Vagina (tissue), 2 donors: ENCODE data around the gene BUB1.

ENCODE experiments used
- CTCF ChIP-seq, 3 experiments: fragments of 450-650 bp in 2 of 3; fragments of 200-600 bp in 1 of 3; sonication (generic) in 1 of 3; IDR thresholded peaks; one replicate each; pipeline ENCODE4 v1.5.1; 2017 to 2019; ENCODE audit warnings: antibody characterized with exemption in 3 of 3, mild to moderate bottlenecking in 2 of 3, moderate library complexity in 2 of 3
- POLR2A ChIP-seq, 2 donors: fragments of 450-650 bp; IDR thresholded peaks; one replicate each; pipeline ENCODE4 v1.6.1; 2017; ENCODE audit warnings: antibody characterized with exemption in 2 of 2, mild to moderate bottlenecking in 2 of 2, moderate library complexity in 2 of 2

DNA sequence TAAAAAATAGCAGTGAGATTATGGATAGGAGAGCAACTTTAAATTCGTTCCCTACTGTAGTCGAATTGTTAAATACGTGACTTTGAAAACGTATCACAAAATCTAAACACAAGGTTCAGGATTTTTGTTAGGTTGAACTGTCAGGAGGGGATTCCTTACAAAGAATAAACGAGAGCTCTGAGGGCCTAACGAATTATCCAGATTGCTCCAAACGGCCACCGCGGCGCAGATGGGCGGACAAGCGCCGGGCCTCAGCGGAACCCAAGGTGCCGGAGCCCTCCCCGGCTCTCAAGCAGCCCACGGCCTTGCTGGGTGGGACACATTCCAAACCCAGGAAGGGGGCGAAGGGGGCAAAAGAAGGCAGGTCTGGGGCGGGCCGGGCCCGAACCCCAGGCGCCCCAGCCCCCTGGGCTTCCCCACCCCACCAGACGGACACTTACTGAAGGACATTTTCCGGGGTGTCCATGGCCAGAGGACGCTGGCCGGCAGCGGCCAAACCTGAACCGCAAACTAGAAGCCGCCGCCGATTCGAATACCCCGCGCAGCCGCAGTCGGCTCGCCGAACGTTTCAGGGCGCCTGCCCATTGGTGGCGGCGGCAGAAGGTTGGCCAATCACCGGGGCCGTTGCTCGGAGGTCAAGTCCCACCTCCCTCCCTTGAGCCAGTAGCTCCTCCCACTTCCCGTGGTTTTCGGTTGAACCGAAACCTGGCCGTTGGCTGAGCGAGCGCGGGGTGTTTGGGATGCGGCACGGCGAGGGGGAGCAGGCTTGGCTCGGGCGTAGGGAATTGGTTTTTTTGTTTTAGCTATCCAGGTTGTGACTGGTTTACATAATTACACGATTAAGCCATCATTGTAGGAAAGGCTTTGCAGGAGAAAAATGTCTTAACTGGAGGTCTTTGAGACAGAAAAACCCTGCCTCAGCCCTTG, at the start of gene BUB1:
- TF ChIP-seq CTCF (IDR thresholded peaks at IDR 0.05) (no peak), POLR2A (IDR thresholded peaks at IDR 0.05) (peak in 1 of 2 donors; percentile 81)
